GM19397 (cell line): ENCODE results near the gene GPS2.
"Not testable (repeated sequence)": the region's sequence is repeated elsewhere in the genome, so short reads cannot be mapped to it uniquely, and the experiment has no call there.

Experiments
- ATAC-seq: cut with Tn5 transposase; IDR thresholded peaks from one replicate; pipeline ENCODE4 v1.9.1; 2021; ENCODE audit warnings: mild to moderate bottlenecking, moderate library complexity; ENCODE audit not compliant: unreplicated experiment

GPS2 gene

GRCh38 chr17:7340179-7340578 is 25.0 kb upstream of the GPS2 start:
- no peak for ATAC-seq

GRCh38 chr17:7337600-7337999 is 22.4 kb upstream of the GPS2 start:
- ATAC-seq, result not testable (repeated sequence)

- peak; percentile 67 for ATAC-seq
Observed at GRCh38 chr17:7336240-7337175, 21.3 kb upstream of the GPS2 start, which contains the start of gene ACAP1. Gene ACAP1 (plus strand): TSS chr17:7336529. CDS start chr17:7336735, 206 bp downstream.

- not testable (repeated sequence) for ATAC-seq
Observed at GRCh38 chr17:7335765-7336164, 20.6 kb upstream of the GPS2 start.

GRCh38 chr17:7334938-7335538 is 19.9 kb upstream of the GPS2 start:
- no peak for ATAC-seq

GRCh38 chr17:7332600-7333069 is 17.5 kb upstream of the GPS2 start:
- ATAC-seq, result not testable (repeated sequence)

GRCh38 chr17:7332111-7332510 is 17.0 kb upstream of the GPS2 start:
- no peak for ATAC-seq

- ATAC-seq, result no peak
Observed at GRCh38 chr17:7330638-7331015, 15.5 kb upstream of the GPS2 start.

- peak; percentile 32 for ATAC-seq
Observed at GRCh38 chr17:7329997-7330637, 15.0 kb upstream of the GPS2 start.

- ATAC-seq, result peak; percentile 59
Observed at GRCh38 chr17:7329374-7329996, 14.3 kb upstream of the GPS2 start.

GRCh38 chr17:7328840-7329373 is 13.7 kb upstream of the GPS2 start, which contains the start of gene NEURL4:
Gene NEURL4 (minus strand): TSS chr17:7329335. CDS start chr17:7329312, 23 bp downstream.
- ATAC-seq, result no peak

GRCh38 chr17:7328009-7328408 is 12.8 kb upstream of the GPS2 start:
- ATAC-seq, result no peak

GRCh38 chr17:7327501-7327900 is 12.3 kb upstream of the GPS2 start:
- ATAC-seq, result no peak

GRCh38 chr17:7327056-7327455 is 11.9 kb upstream of the GPS2 start:
- no peak for ATAC-seq

- no peak for ATAC-seq
Observed at GRCh38 chr17:7326186-7326585, 11.0 kb upstream of the GPS2 start.

GRCh38 chr17:7325031-7325528 is 9.9 kb upstream of the GPS2 start:
- ATAC-seq, result no peak

GRCh38 chr17:7324438-7324779 is 9.2 kb upstream of the GPS2 start:
- no peak for ATAC-seq

- no peak for ATAC-seq
Observed at GRCh38 chr17:7323731-7324437, 8.7 kb upstream of the GPS2 start.

- ATAC-seq, result no peak
Observed at GRCh38 chr17:7322520-7323194, 7.5 kb upstream of the GPS2 start.
